Measurements from ENCODE around the gene CCDC33.

Gene CCDC33

DNA sequence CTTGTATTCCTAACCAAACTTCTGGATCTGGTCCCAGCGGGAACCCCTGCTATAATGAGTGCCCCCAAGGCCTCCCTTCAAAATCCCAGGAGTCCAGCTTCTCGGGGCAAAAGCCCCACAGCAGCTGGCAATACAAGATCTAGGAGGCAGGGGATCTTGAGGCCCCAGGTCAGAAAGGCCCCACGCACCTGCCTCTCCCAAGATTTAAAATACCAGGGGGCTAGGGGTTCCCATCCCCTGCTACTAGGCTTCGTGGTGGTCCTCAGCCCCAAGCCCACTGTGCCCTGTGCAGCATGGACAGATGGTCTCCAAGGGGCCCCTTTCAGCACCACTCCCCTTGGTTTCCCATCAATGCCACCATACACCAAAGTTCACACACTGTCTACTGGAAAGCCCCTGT lies 147.2 kb downstream of the CCDC33 start:
- Histone ChIP-seq H3K36me3 (replicated peaks; ENCODE audit: insufficient read depth, low read length) (no peaks in the 10 kb centered on the region), H3K79me2 (ENCODE audit: low read length) (no peaks in the 10 kb centered on the region), H3K9me3 (replicated peaks; ENCODE audit: insufficient read depth, low read length) (no peaks in the 10 kb centered on the region), H3K4me2 (ENCODE audit: low read depth, low read length) (peak overlapping the region; percentile 72; the same call in 1 of the 2 replicates), H3K27ac (ENCODE audit: low read length) (peak overlapping the region; percentile 99), H3K9me2 (replicated peaks; ENCODE audit: insufficient read depth, low read length) (no peaks in the 10 kb centered on the region), H3K9ac (ENCODE audit: low read length) (peak overlapping the region; percentile 86), H3F3A (ENCODE audit: insufficient read depth, low read length) (peaks cover 24% of the 10 kb centered on the region), H3K4me3 (ENCODE audit: low read length) (no peak overlapping the region), H3K4me1 (ENCODE audit: low read length) (peaks cover 44% of the 10 kb centered on the region), H2AFZ (ENCODE audit: low read length) (peak overlapping the region; percentile 8), H4K20me1 (ENCODE audit: insufficient read depth, low read length) (no peaks in the 10 kb centered on the region), H3K27me3 (replicated peaks; ENCODE audit: insufficient read depth, low read length) (no peaks in the 10 kb centered on the region)
- no peak for DNase-seq
- TF ChIP-seq EZH2phosphoT487 (IDR thresholded peaks at IDR 0.05; ENCODE audit: low read length): no peak
- no peak for TF ChIP-seq EZH2 (optimal IDR thresholded peaks at IDR 0.05; ENCODE audit: low read depth, low read length)
- TF ChIP-seq, protein P1, sequence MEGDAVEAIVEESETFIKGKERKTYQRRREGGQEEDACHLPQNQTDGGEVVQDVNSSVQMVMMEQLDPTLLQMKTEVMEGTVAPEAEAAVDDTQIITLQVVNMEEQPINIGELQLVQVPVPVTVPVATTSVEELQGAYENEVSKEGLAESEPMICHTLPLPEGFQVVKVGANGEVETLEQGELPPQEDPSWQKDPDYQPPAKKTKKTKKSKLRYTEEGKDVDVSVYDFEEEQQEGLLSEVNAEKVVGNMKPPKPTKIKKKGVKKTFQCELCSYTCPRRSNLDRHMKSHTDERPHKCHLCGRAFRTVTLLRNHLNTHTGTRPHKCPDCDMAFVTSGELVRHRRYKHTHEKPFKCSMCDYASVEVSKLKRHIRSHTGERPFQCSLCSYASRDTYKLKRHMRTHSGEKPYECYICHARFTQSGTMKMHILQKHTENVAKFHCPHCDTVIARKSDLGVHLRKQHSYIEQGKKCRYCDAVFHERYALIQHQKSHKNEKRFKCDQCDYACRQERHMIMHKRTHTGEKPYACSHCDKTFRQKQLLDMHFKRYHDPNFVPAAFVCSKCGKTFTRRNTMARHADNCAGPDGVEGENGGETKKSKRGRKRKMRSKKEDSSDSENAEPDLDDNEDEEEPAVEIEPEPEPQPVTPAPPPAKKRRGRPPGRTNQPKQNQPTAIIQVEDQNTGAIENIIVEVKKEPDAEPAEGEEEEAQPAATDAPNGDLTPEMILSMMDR (IDR thresholded peaks at IDR 0.05; ENCODE audit: low read length): no peak

DNA sequence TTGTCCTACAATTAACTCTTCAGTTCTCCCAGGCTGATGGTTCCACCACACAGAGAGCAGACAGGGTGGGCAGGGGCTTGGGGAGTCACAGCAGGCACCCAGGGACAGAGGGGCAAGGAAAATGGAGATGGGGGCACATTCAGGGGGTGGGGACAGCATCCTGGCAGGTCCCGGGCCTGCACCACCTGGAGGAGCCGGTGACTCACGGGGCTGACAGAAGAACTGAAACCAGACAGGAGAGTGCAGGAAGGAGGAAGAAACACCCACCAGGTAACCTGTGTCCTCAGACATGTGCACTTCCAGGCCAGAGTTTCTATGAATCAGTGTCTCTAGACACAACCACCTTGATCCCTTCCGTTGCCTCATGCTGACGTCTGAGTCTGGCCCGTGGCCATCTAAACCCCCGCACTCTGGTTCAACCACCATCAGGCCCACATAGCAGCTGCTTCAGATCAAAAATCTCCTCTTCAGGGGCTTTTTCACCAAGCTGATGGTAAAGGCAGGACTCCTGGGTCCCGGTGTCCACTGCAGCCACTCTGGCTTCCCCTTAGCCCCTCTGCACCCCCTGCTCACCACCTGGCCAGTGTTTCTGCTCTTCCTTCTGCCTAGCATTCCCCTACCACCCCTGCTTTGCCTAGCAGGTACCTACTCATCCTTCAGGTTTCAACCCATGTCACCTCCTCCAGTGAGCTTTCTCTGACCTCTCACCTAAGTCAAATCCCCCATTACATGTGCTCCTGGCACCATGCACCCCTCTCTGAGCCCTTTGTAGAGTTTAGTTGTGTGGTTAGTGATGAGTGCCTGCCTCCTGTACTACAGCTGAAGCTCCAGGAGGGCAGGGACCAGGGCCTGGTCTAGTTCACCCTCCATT lies 147.8 kb downstream of the CCDC33 start:
- no peaks in the 10 kb centered on the region for H3K9me2 ChIP-seq (replicated peaks; ENCODE audit: insufficient read depth, low read length)
- no peaks in the 10 kb centered on the region for H3K79me2 ChIP-seq (ENCODE audit: low read length)
- H3K9ac ChIP-seq (ENCODE audit: low read length): peak overlapping the region; percentile 86
- peak overlapping the region; percentile 99 for H3K27ac ChIP-seq (ENCODE audit: low read length)
- no peaks in the 10 kb centered on the region for H3K27me3 ChIP-seq (replicated peaks; ENCODE audit: insufficient read depth, low read length)
- peak overlapping the region; percentile 21; the same call in 1 of the 2 replicates for H3K4me3 ChIP-seq (ENCODE audit: low read length)
- H3F3A ChIP-seq (ENCODE audit: insufficient read depth, low read length): peaks cover 24% of the 10 kb centered on the region
- no peaks in the 10 kb centered on the region for H4K20me1 ChIP-seq (ENCODE audit: insufficient read depth, low read length)
- peak; percentile 89 for DNase-seq
- H2AFZ ChIP-seq (ENCODE audit: low read length): peak overlapping the region; percentile 46
- H3K9me3 ChIP-seq (replicated peaks; ENCODE audit: insufficient read depth, low read length): no peaks in the 10 kb centered on the region
- peaks cover 44% of the 10 kb centered on the region for H3K4me1 ChIP-seq (ENCODE audit: low read length)
- H3K36me3 ChIP-seq (replicated peaks; ENCODE audit: insufficient read depth, low read length): no peaks in the 10 kb centered on the region
- H3K4me2 ChIP-seq (ENCODE audit: low read depth, low read length): peak overlapping the region; percentile 72
- TF ChIP-seq, protein P1 (IDR thresholded peaks at IDR 0.05; ENCODE audit: low read length): no peak
- TF ChIP-seq EZH2phosphoT487 (IDR thresholded peaks at IDR 0.05; ENCODE audit: low read length) (no peak), EZH2 (optimal IDR thresholded peaks at IDR 0.05; ENCODE audit: low read depth, low read length) (no peak)

DNA sequence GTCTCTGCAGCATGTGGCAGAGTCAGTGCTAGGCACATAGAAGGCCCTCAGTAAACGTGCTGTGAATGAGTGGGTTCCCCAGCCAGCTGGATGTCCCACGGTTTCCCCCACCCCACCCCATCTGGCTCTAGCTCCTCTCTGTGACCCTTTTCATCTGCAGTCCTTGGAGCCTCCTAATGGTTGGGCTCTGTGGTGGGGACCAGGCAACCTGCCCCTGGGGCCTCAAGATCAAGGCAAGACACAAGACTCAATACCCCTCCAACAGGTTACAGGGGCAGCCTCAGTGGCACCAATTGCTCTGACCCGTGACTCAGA lies 148.4 kb downstream of the CCDC33 start:
- Histone ChIP-seq H3K4me3 (ENCODE audit: low read length) (peak overlapping the region; percentile 21; the same call in 1 of the 2 replicates), H3K9me3 (replicated peaks; ENCODE audit: insufficient read depth, low read length) (no peaks in the 10 kb centered on the region), H3K4me1 (ENCODE audit: low read length) (peaks cover 44% of the 10 kb centered on the region), H2AFZ (ENCODE audit: low read length) (peak overlapping the region; percentile 46; the same call in 1 of the 2 replicates), H3K36me3 (replicated peaks; ENCODE audit: insufficient read depth, low read length) (no peaks in the 10 kb centered on the region), H3K27me3 (replicated peaks; ENCODE audit: insufficient read depth, low read length) (no peaks in the 10 kb centered on the region), H3K9ac (ENCODE audit: low read length) (peak overlapping the region; percentile 86), H3K79me2 (ENCODE audit: low read length) (no peaks in the 10 kb centered on the region), H3K27ac (ENCODE audit: low read length) (peak overlapping the region; percentile 99), H3K4me2 (ENCODE audit: low read depth, low read length) (peak overlapping the region; percentile 72), H4K20me1 (ENCODE audit: insufficient read depth, low read length) (no peaks in the 10 kb centered on the region), H3K9me2 (replicated peaks; ENCODE audit: insufficient read depth, low read length) (no peaks in the 10 kb centered on the region), H3F3A (ENCODE audit: insufficient read depth, low read length) (peaks cover 24% of the 10 kb centered on the region)
- DNase-seq: no peak
- TF ChIP-seq EZH2phosphoT487 (IDR thresholded peaks at IDR 0.05; ENCODE audit: low read length) (no peak), EZH2 (optimal IDR thresholded peaks at IDR 0.05; ENCODE audit: low read depth, low read length) (no peak)
- TF ChIP-seq, protein P1 (IDR thresholded peaks at IDR 0.05; ENCODE audit: low read length): no peak
